Uterus (tissue), 4 donors: Measurements from ENCODE around the gene NHS. TPM values are rescaled to one million over a fixed set of nuclear protein-coding genes. Genes with fewer than 3 reads are reported as not detected.

Experiments used
- DNase-seq, 2 donors: peaks; one replicate each; pipeline ENCODE4 v3.0.0-alpha.2; 2019 to 2020
- H3K27ac ChIP-seq, 2 donors: fragments of 200-600 bp; sonication (generic); 1 replicate in 1 of 2; 2 replicates in 1 of 2; pipeline ENCODE4 v1.5.1; 2016 to 2018
- H3K27me3 ChIP-seq, 2 donors: fragments of 200-600 bp; sonication (generic); one replicate each; pipeline ENCODE4 v1.5.1; 2018 to 2019; ENCODE audit warnings: control low read depth in 1 of 2
- H3K36me3 ChIP-seq, 2 donors: fragments of 200-600 bp; sonication (generic); one replicate each; pipeline ENCODE4 v1.5.1; 2019; ENCODE audit warnings: control low read depth in 1 of 2
- H3K4me1 ChIP-seq, 2 donors: fragments of 200-600 bp; sonication (generic); one replicate each; pipeline ENCODE4 v1.5.1; 2018 to 2019; ENCODE audit warnings: control low read depth in 1 of 2
- H3K4me3 ChIP-seq, 2 donors: fragments of 200-600 bp; sonication (generic); 1 replicate in 1 of 2; 2 replicates in 1 of 2; pipeline ENCODE4 v1.5.1; 2018 to 2019; ENCODE audit warnings: mild to moderate bottlenecking in 1 of 2
- H3K9me3 ChIP-seq, 2 donors: fragments of 200-600 bp; sonication (generic); one replicate each; pipeline ENCODE4 v1.5.1; 2019; ENCODE audit warnings: control low read depth in 1 of 2
- CTCF ChIP-seq, 4 experiments: fragments of 200-600 bp in 2 of 4; fragments of 450-650 bp in 2 of 4; sonication (generic) in 2 of 4; IDR thresholded peaks; one replicate each; pipeline ENCODE4 v1.5.1; 2016 to 2019; ENCODE audit warnings: antibody characterized with exemption in 4 of 4, mild to moderate bottlenecking in 2 of 4, moderate library complexity in 1 of 4
- POLR2A ChIP-seq, 2 donors: fragments of 450-650 bp; IDR thresholded peaks; one replicate each; pipeline ENCODE4 v1.6.1; 2016; ENCODE audit warnings: antibody characterized with exemption in 2 of 2, mild to moderate bottlenecking in 1 of 2, moderate library complexity in 1 of 2
- intact Hi-C: fragments of 100-400 bp; cut with DNase I; formaldehyde crosslinking; loops from one replicate; pipeline ENCODE4 v1.15.1; 2023; ENCODE audit warnings: low total_unique reads
- total RNA-seq, 4 donors: library from RNA; depleted of rRNA in 3 of 4; stranded (reverse); fragments of >200 nt in 3 of 4; gene quantifications; one replicate each; pipeline versions ENCODE4 v1.1.0 to v1.2.4, GENCODE V29; 2014 to 2023
- donor health status: DM: yes; HTN: yes; CAD: no.

Gene NHS
- total RNA-seq, 4 donors from 2014 or later: 3.5 to 14.3 (median 9.5) TPM

- Histone ChIP-seq H3K27ac (no peak overlapping the region), H3K4me3 (no peak overlapping the region), H3K9me3 (no peaks in the 10 kb centered on the region), H3K27me3 (no peaks in the 10 kb centered on the region), H3K36me3 (no peaks in the 10 kb centered on the region), H3K4me1 (no peaks in the 10 kb centered on the region)
- no peak for DNase-seq
- intact Hi-C loops: no loop called here
- TF ChIP-seq CTCF (IDR thresholded peaks at IDR 0.05): no peak
- no peak for TF ChIP-seq POLR2A (IDR thresholded peaks at IDR 0.05)
Measured at GRCh38 chrX:17707731-17708130, 332.7 kb downstream of the NHS start.

GRCh38 chrX:17710871-17711301 is 335.9 kb downstream of the NHS start:
- TF ChIP-seq CTCF (IDR thresholded peaks at IDR 0.05) (no peak), POLR2A (IDR thresholded peaks at IDR 0.05) (no peak)
- H3K27ac ChIP-seq: no peak overlapping the region
- no peak overlapping the region for H3K4me3 ChIP-seq
- H3K27me3 ChIP-seq: no peaks in the 10 kb centered on the region
- no peak for DNase-seq
- H3K9me3 ChIP-seq: no peaks in the 10 kb centered on the region
- no peaks in the 10 kb centered on the region for H3K4me1 ChIP-seq
- intact Hi-C loops: no loop called here
- no peaks in the 10 kb centered on the region for H3K36me3 ChIP-seq

- no peak for TF ChIP-seq CTCF (IDR thresholded peaks at IDR 0.05)
- TF ChIP-seq POLR2A (IDR thresholded peaks at IDR 0.05): no peak
- H3K4me3 ChIP-seq: no peak overlapping the region
- no peaks in the 10 kb centered on the region for H3K9me3 ChIP-seq
- intact Hi-C loops: no loop called here
- no peak overlapping the region for H3K27ac ChIP-seq
- H3K4me1 ChIP-seq: no peaks in the 10 kb centered on the region
- H3K36me3 ChIP-seq: no peaks in the 10 kb centered on the region
- no peaks in the 10 kb centered on the region for H3K27me3 ChIP-seq
- DNase-seq: no peak
Measured at GRCh38 chrX:17713288-17713687, 338.3 kb downstream of the NHS start.

DNA sequence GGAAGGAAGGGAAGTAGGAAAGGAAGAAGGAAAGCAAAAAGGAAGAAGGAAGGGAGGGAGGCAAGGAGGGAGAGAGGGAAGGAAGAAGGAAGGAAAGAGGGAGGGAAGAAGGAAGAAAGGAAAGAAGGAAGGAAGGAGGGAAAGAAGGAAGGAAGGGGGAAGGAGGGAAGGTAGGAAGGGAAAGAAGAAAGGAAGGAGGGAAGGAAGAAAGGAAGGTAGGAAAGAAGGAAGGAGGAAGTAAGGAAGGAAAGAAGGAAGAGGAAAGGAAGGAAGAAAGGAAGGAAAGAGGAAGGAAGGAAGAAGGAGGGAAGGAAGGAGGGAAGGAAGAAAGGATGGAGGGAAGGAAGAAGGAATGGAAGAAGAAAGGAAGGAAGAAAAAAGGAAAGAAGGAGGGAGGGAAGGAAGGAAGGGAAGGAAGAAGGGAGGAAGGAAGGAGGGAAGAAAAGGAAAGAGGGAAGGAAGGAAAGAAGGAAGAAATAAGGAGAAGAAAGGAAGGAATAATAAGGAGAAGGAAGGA is 343.7 kb downstream of the NHS start:
- H3K4me3 ChIP-seq: no peak overlapping the region
- no peak overlapping the region for H3K27ac ChIP-seq
- H3K27me3 ChIP-seq: no peaks in the 10 kb centered on the region
- H3K4me1 ChIP-seq: no peaks in the 10 kb centered on the region
- TF ChIP-seq POLR2A (IDR thresholded peaks at IDR 0.05) (no peak), CTCF (IDR thresholded peaks at IDR 0.05) (no peak)
- no peaks in the 10 kb centered on the region for H3K36me3 ChIP-seq
- no peak for DNase-seq
- no peaks in the 10 kb centered on the region for H3K9me3 ChIP-seq
- intact Hi-C loops: no loop called here

GRCh38 chrX:17719711-17720110 is 344.7 kb downstream of the NHS start:
- intact Hi-C loops: no loop called here
- H3K36me3 ChIP-seq: no peaks in the 10 kb centered on the region
- no peaks in the 10 kb centered on the region for H3K9me3 ChIP-seq
- TF ChIP-seq POLR2A (IDR thresholded peaks at IDR 0.05) (no peak), CTCF (IDR thresholded peaks at IDR 0.05) (no peak)
- no peaks in the 10 kb centered on the region for H3K27me3 ChIP-seq
- DNase-seq: no peak
- no peak overlapping the region for H3K4me3 ChIP-seq
- no peak overlapping the region for H3K27ac ChIP-seq
- H3K4me1 ChIP-seq: no peaks in the 10 kb centered on the region
